Activated CD4-positive, CD25-positive, alpha-beta regulatory T cell treated with anti-CD3 and anti-CD28 coated beads, Interleukin-2, amount 50 U/mL, for 72 hours (primary cell): Measurements from ENCODE around the gene CFAP299.

Experiments used
- DNase-seq: peaks from one replicate; pipeline ENCODE4 v3.0.0; 2021

CFAP299 gene

DNA sequence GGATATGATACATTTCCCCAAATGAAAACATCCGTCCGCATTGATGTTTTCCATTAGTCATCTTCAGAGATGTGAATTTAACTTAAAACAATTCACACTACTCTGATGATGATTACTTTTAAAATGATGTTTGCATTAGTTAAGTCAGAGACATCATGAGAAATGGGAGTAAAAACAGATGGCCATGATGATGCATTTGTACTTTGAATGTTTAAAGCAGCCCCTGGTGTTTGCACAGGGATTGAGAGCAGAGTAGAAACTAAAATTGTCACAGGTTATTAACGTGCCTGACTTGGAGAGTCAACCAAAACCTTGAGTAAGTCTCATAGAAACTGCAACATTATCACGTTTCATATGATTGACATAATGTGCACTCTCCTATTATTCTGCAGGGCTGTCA, 117.2 kb downstream of the CFAP299 start:
- no peak for DNase-seq

DNA sequence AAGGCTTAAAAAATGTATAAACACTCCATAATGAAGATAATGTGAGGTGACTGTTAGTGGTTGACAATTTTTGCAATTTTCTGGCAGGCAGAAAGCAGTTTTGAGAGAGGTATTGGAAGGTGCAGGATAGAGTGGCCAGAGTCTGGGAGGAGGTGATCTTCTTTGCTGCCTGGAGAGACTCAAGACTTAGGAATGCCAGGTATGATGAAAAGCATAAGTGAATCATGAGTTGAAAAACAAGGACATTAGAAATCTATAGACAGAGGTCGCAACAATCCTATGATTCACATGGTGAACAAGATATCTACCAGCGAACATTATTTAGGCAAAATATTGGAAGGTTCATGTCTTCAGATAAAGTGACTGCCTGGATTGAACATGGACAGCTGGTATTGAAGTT, 118.5 kb downstream of the CFAP299 start:
- no peak for DNase-seq

DNA sequence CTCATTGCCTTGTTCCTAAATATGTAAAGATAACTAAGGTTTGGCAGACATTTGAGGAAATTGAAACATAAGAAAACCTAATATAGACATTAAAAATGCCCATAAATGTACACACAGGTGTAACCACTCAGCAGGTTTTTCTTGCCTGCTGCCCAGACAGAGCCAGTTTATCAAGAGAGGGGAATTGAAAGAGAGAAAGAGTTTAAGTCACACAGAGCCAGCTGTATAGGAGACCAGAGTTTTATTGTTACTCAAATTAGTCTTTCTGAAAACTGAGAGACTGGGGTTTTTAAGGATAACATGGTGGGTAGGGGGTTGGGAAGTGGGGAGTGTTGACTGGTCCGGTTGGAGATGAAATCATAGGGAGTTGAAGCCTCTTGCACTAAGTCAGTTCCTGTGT, 119.0 kb downstream of the CFAP299 start:
- DNase-seq: no peak

DNA sequence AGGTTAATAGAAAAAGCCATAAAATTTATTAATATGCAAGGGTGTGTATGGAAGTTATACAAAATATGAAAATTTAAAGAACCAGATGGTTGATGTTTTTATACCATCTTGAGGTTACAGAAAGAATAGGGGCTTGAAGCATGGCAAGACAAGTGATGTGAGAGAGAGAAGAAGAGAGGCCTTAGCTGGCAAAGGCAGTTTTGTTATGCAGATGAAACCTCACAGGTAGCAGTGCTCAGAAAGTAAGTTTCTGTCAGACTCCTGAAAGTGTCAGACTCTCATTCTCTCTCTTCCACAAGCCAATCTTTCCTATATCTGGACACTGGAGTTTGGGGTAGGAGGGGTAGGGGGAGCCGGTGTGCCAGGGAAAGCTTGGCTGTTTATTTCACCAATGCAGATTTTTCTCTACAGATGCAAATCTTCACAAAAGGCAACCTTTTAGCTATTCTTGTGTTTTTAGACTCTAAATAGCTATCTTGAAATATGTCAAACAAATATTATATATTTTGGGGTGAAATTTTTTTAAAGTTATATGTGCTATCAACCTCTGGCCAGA, 124.5 kb downstream of the CFAP299 start:
- DNase-seq: no peak

DNA sequence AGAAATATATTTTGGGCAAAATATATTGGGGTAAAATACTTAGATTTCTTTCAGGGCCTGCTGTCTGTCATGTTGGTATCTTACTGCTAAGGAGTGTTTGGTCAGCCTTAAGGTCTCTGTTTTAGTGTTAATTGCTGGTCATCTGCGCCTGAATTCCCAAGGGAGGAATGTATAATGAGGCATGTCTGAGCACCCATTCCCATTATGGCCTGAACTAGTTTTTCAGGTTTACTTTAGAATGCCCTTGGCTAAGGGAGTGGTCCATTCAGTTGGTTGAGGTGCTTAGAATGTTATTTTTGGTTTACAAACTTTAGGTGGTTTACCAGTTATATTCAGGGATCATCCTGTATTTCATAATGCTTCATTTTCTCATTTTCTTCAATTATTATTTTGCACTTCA, 125.9 kb downstream of the CFAP299 start:
- DNase-seq: no peak

DNA sequence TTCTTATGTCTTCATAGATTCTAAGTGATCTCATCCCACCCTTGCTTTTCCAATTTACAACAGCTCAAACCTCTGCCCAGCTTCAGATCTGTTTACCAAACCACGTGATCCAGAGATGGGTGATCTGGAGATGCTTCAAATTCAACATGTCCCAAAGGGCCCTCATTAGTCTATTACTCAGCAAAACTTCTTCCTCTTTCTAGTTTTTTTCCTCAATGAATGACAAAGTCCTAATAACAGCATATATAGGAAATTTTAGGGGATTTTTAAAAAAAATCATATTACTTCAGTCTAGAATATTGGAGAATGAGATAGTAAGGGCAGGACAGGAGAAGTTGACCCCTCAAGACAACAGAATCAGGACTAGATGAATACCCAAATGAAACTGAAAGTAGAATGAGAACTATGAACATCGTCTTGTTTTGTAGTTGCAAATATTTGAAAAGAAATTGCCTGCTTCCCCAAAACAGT, 127.1 kb downstream of the CFAP299 start:
- DNase-seq: no peak

DNA sequence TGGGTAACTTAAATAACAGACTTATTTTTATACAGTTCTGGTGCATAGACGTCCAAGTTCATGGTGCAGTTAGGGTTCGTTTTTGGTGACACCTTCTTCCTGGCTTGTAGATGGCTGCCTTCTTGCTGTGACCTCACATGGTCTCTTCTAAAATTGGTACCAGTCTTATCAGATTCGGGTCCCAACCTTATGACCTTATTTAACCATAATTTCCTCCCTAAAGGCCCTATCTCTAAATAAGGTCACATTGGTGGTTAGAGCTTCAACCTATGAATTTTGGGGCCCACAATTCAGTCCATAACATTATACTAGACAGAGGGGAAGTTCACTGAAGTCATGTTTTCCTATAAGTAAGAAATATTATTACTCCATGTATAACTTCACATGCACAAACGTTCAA, 128.0 kb downstream of the CFAP299 start:
- no peak for DNase-seq

DNA sequence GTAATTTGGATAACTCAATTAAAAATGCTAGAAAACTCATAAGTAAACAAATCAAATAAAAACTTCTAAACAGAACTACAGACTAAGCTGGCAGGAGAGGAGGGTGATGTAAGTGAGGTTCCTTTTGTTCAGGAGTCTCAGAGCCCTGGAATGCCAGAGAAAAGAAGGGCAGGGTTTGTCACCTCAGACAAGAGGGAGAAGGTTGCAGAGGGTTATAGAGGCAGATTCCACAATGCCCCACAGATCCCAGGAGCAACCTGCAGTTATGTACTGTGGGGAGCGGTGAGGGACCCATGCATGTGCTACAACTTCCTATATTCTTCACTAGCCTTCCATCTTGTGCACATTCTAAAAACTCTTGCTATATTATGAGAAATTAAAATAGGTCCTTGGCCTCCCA, 129.7 kb downstream of the CFAP299 start:
- DNase-seq: no peak

DNA sequence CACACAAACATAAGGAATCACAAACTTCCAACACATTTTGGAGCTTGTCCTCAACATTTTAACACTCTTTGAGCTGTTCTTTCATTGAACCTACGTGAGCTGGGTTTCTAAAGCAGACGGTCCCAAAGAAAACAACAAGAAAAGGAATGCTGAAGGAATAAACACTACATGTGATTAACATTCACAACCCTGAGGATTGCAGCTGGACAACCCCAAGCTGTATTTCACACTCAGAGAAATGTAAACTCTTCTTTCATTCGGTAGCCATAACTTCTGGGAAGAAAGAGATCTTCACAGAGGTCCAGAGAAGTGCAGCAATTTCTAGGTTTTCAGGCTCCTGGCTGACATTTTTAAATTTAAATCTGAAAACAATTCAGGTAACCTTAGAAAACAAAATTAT, 130.2 kb downstream of the CFAP299 start:
- no peak for DNase-seq

DNA sequence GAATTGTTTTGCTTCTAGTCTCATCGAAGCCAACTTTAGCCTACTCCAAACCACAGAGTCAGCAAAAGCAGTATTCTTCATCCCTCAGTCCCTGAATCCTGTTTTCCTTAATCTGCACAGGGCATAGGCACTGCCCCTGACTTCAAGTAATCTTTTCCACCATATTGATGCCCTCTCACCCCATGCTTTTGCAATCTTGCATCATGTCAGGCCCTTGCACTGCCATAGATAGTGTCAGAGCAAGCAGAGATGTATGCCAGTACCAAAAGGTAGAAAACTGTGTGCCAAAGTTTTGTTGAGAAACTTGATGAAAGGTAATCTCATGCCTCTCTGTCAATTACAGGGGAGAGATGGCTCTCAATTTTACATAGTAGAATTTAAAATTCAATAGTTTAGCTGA, 131.1 kb downstream of the CFAP299 start:
- no peak for DNase-seq

DNA sequence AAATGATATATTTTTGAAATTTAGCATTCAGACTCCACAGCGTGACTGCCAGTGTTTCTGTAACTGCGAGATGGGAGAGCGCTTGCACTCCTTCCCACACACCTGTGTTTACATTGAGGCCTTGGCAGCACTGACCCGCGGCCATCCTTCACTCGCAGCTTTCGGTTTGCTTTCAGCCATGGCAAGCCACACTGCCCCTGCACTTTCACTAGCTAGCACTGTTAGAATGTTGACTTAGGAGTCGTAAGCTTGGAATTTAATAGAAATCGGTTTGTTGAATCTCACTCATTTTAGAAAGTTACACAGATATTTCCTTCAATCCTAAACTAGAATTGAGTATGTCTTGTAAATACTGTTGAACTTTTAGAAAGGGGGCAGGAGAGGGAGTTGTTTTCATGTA, 136.2 kb downstream of the CFAP299 start:
- DNase-seq: no peak

DNA sequence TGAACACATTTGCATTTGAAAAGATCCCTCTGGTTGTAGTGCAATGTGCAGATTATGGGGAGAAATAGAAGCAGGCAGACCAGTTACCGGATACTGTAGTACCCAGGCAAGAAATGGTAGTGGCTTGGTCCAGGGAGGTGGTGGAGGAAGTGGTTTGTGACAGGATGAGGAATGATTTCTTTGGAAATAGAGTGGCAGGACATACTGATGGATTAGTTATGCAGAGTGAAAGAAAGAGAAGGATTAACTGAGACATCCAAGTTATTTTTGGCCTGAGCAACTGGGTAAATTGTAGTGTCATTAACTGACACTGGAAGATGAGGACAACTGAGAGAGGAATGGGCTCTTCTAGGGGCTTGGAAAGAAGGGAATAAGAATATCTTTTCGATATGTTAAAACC, 139.7 kb downstream of the CFAP299 start:
- DNase-seq: no peak

DNA sequence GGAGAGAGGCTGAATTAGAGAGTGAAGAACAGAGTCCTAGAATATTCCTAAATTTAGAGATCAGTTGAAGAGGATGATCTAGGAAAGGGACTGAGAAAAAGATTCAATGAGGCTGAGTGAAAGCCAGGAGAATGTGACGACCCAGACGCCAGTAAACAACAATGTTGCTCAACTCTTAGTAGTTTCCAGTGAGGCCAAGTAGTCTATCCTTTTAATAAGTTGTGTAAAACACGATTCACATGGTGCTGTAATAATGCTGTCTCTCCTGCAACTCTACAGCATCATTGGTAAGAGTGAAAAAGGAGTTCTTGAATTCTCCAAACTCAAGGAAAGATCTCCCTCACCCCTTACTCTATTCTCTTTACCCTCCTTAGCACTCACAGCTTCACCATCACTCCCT, 140.3 kb downstream of the CFAP299 start:
- DNase-seq: no peak

DNA sequence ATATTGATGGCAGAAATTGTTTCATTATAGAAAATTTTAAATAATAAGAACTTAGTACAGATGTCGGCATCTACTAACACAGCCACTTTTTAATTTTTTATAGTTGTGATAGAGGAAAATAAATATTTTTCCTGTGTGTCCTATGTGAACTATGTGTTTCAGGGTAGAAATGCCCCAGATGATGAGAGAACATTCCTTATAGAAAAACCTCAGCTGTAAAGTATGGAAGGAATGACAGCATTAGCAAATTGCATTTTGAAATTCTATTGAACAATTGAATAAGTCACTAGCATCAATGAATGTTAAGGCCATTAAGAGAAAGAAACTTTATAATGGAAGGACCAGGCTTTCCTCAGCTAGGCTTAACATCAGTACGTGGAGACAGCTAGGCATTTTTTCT, 149.2 kb downstream of the CFAP299 start:
- DNase-seq: no peak

DNA sequence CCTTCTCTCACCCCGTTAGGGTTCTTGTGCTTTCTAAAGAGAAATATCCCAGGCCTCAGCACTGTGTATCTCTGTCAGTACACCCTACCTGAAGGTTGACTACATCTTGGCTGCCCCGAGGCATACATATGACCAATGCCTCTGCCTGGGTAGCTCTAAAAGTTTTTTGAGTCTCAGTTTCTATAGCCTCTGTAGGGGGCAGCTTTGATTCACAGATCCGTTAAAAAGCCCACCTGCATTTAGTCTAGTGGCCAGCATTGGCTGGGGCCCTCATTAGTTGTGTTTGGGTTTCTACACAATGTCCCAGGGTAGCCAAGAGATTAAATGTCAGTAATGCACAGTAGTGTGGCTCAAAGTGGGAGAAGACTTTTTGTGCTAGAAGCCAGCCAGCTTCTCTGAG, 151.1 kb downstream of the CFAP299 start:
- no peak for DNase-seq

DNA sequence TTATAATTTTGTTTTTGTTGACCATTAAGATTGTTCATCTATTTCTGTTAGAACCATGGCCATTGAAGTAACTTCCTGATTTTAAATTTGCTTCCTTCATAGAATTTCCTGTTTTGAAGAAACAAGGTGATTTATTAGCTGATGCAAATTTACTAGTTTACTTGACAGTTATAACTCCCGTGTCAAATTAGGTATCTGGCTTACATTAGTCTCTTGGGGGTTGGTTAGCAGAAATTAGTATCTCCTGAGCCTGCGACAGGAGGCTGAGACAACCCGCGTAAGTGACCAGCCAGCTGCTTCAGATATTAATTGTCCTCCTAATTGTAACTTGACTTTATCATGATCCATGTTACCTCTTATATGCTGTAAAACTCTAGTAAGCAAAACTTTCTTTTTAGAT, 154.3 kb downstream of the CFAP299 start:
- DNase-seq: no peak

DNA sequence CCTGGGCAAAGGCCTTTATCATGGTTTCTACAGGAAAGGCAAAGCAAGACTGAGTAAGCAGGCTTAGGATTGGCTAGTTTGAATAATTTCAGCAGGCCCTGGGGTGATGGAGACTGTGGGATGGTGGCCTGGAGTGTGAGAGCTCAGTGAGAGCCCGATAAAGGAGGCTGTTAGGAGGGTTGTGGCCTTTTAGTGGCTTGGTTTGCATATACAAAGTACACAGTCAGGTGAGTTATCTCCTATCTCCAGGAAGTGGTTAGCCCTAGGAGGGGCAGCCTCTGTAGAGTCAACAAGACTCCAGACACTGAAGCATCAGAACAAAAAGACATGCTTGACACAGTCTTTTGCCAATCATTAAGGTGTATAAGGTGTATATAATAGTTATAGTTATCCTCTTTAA, 157.2 kb downstream of the CFAP299 start:
- peak; percentile 33 for DNase-seq

DNA sequence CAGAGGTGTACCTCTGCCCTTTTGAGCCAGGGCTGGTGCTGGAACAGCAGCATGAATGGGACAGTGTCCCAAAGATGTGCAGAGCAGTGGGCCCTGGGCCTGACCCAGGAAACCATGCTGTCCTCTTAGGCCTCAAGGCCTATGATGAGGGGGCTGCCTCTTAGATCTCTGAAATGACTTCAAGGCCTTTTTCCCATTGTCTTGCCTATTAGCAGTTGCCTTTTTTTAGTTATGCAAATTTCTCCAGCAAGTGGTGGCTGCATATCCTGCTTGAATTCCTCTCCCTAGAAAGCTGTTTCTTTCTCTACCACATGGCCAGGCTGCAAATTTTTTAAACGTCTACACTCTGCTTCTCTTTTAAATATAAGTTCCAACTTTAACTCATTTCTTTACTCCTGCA, 160.3 kb downstream of the CFAP299 start:
- DNase-seq: no peak

DNA sequence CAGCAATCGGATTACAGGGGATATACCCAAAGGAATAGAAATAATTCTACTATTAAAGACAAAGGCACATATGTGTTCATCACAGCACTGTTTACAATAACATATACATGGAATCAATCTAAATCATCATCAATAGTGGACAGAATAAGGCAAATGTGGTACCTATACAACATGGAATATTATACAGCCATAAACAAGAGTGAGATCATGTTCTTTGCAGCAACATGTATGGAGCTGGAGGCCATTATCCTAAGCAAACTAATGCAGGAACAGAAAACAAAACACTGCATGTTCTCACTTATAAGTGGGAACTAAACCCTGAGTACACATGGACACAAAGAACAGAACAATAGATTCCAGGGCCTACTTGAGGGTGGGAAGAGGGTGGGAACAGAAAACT, 163.2 kb downstream of the CFAP299 start:
- no peak for DNase-seq

DNA sequence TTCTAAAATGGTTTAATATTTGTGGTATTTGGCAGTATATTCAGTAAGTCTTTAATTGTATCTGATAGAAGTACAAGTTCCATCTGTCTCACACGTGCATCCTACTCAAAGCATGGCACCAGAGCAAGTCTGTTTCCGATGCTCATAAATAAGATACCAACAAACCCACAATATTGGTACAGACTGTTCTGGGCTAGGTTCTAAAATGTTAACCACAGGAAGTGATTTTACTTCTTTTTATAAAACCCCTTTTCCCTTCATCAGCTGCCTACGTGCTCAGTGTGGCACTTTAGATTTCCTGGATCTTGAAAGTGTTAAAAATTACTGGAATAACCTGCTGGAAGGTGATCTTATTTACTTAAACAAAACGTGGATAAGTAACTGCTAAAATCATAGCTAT, 165.1 kb downstream of the CFAP299 start:
- no peak for DNase-seq

DNA sequence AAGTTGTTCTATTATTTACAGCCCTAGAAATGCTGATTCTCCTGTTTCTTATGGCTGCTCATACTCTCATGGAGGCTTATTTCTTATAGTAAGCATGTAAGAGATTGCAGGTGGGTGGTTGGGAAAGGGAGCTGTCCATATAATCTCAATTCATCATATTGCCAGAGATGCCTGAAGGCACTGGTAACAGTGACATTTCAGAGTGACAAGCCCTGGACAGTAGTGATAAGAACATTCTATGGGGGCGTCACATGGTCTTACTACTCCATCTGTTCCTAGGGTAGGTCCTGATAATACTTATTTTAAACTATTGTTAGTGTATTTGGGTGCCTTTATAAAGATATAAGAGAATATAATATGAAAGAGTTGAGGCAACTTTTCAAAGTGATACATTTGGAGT, 171.5 kb downstream of the CFAP299 start:
- no peak for DNase-seq

DNA sequence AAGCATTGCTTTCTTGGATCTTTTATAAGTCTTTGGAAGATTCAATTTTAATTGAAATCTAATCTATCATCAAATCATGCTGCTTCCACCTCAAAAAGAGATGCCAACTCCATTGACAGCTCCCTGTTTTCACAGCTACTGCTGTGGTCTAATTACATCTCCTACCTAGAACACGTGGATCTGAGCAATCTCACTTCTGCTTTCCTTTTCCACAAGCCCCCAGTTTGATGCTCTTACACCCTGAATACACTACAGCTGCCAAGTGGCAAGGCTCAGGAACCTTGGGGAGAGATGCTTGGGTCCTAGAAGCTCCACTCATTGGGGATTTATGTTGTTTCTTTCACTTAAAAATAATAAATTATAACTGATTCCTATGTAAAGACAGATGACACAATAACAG, 172.0 kb downstream of the CFAP299 start:
- no peak for DNase-seq

DNA sequence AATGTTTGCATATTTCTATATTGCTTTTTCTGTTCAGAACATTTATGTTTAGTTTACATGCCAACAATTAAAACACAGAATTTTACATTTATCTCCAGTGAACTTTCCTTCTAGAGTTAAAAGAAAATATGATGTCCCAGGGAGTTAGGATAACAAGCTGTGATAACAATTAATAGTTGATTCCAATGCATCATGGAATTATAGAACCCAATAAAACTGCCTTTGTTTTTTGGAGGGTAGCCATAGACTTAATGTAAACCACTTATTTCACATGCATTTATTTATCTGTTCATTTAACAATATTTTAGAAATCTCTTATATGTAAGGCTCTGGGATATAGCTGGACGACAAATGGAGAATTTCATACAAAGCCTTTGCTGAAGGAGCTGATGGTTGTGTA, 180.0 kb downstream of the CFAP299 start:
- DNase-seq: no peak

DNA sequence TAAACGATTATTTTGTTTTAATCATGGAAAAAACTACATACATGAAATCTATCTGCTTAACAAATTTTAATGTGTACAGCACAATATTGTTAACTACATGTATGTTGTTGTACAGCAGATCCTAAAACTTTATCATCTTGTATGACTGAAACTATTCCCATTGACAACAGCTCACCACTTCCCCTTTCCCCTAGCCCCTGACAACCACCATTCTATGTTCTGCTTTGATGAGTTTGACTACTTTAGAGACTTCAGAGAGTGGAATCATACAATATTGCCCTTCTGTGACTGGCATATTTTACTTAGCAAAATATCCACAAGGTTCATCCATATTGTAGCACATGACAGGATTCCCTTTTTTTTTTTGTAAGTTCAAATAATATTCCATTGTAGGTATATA, 185.9 kb downstream of the CFAP299 start:
- DNase-seq: no peak

DNA sequence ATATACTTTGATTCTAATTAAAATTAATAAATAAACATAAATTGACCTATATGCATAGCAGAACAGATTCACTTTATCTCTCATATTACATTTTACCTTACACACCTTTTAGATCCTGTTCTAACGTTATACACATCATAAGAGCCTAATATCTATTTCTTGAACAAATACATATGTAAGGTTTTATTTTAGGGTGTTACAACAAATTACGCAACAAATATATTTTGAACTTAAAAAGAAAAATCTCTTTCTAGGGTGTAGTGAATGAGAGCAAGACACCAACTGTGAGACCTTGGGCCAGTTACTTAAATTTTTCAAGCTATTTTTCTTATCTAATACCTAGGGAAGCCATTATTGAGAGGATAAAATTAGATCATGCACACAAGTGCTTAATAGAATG, 191.2 kb downstream of the CFAP299 start:
- no peak for DNase-seq

DNA sequence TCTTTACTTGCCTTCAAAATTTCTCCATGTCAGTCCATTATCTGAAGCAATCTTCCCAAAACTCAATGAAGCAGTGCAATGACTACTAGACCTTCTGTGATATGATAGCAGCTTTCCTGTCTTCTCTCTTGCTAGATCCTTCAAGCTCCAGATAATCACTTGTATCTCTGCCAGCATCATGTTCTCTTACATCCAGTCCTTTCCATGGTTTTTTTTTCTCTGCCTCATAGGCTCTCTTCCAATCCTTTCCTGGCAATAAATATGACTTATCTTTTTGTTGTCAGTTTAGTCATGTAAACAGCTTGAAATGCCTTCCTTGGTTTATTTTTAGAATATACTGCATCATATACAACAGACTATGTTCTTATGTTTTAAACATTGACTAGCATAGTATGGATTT, 193.5 kb downstream of the CFAP299 start:
- no peak for DNase-seq
